Measurements from ENCODE around the gene NCOA1. TPM values are rescaled to one million over a fixed set of nuclear protein-coding genes. Genes with fewer than 3 reads are reported as not detected.

The NCOA1 gene
- total and polyA plus RNA-seq, 10 of the 15 experiments (the other 5 are each of a cell fraction or from before 2014, with no cell fraction given): 1.8 to 35.6 (median 6.1) TPM

- ChIA-PET POLR2A (no interaction called here), RAD21 (ENCODE audit: unreplicated experiment) (no interaction called here), CTCF (interaction anchor here (0.8 to 1.8 kb wide), 3 partner anchors 120 to 123 kb away, joined by 3 to 4 read pairs (median 3); no protein-coding TSS in a partner anchor), SMC1A (ENCODE audit: uncharacterized antibody, unreplicated experiment) (interaction anchor here (0.6 to 0.7 kb wide), 2 partner anchors 106 to 122 kb away, joined by 3 read pairs; no protein-coding TSS in a partner anchor)
- no peak for FAIRE-seq
- in situ Hi-C loops (cut with MboI): no loop called here
- Histone ChIP-seq H3K9me3 (replicated peaks; ENCODE audit: control insufficient read depth, insufficient read depth, low read length) (peaks cover 13% of the 10 kb centered on the region; the same call in 2 of the 3 replicates), H3K27me3 (replicated peaks in 1 of 2; ENCODE audit: control insufficient read depth in 2 of 2, insufficient read depth in 2 of 2, low read length in 1 of 2) (no peaks in the 10 kb centered on the region), H3K79me2 (ENCODE audit: control insufficient read depth, insufficient read depth, low read length) (no peaks in the 10 kb centered on the region), H3K4me1 (ENCODE audit: control insufficient read depth, insufficient read depth, low read length) (no peaks in the 10 kb centered on the region), H4K20me1 (ENCODE audit: control insufficient read depth, insufficient read depth) (no peaks in the 10 kb centered on the region), H2AFZ (ENCODE audit: control insufficient read depth, low read depth, low read length) (no peak overlapping the region), H3K36me3 (ENCODE audit: control insufficient read depth in 2 of 2, insufficient read depth in 2 of 2, low read length in 1 of 2) (no peaks in the 10 kb centered on the region; a peak in 1 of 4 replicates), H3K4me3 (no peak overlapping the region), H3K9ac (ENCODE audit: control insufficient read depth, insufficient read depth, low read length) (no peak overlapping the region), H3K4me2 (ENCODE audit: control insufficient read depth, insufficient read depth) (no peak overlapping the region), H3K27ac (ENCODE audit: control insufficient read depth, insufficient read depth) (no peak overlapping the region)
- BruUV-seq (replicated peaks): no TSS peak
- 94% methylated on average over 1 of the region's 1 CpG for WGBS (ENCODE audit: insufficient coverage, insufficient replicate concordance, low lambda C conversion rate, missing lambda C conversion rate)
- intact Hi-C loops (cut with micrococcal nuclease; ENCODE audit: unreplicated experiment): no loop called here
- ATAC-seq: no peak
- DNase-seq (ENCODE audit: low read depth, low spot score): no peak
- no peak for TF ChIP-seq SIX5 (IDR thresholded peaks at IDR 0.05; ENCODE audit: low read depth, low read length, severe bottlenecking)
- no peak for TF ChIP-seq SUPT20H (IDR thresholded peaks at IDR 0.05; ENCODE audit: borderline replicate concordance, control insufficient read depth, low read depth, low read length)
- TF ChIP-seq BCLAF1 (IDR thresholded peaks at IDR 0.05): no peak
- TF ChIP-seq RUNX3 (IDR thresholded peaks at IDR 0.05; ENCODE audit: low read length): no peak
- no peak for TF ChIP-seq CREB1 (IDR thresholded peaks at IDR 0.05; ENCODE audit: low read depth)
- TF ChIP-seq FOXM1 (IDR thresholded peaks at IDR 0.05; ENCODE audit: low read depth, low read length): no peak
- no peak for TF ChIP-seq CEBPB (IDR thresholded peaks at IDR 0.05; ENCODE audit: borderline replicate concordance in 1 of 2, low read depth in 2 of 2, low read length in 2 of 2)
Observed at GRCh38 chr2:24544456-24545115, 53.5 kb downstream of the NCOA1 start.

Measured in GM12878 (cell line).